GM19438 (cell line): ENCODE data around the gene PRKG1.

Source experiments
- ATAC-seq: cut with Tn5 transposase; IDR thresholded peaks from one replicate; pipeline ENCODE4 v1.9.1; 2021; ENCODE audit warnings: low read depth; ENCODE audit not compliant: unreplicated experiment

The PRKG1 gene

DNA sequence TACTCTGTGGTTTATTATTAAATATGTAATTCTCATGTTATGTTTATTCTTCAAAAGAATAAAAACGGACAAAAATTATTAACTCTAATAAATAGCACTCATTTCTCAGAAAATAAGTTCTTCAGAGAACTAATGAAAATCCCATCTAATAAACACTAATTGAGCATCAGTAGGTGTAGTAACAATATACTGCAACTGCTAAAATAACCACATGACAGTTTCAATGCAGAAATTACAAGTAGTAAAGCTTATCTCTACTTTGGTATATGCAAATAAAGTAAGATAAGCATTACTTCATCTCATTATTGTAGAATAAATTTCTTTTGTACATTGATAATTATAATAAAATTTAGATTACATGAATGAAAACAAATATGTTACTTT is 1183.4 kb downstream of the PRKG1 start:
- ATAC-seq, result peak; percentile 76

DNA sequence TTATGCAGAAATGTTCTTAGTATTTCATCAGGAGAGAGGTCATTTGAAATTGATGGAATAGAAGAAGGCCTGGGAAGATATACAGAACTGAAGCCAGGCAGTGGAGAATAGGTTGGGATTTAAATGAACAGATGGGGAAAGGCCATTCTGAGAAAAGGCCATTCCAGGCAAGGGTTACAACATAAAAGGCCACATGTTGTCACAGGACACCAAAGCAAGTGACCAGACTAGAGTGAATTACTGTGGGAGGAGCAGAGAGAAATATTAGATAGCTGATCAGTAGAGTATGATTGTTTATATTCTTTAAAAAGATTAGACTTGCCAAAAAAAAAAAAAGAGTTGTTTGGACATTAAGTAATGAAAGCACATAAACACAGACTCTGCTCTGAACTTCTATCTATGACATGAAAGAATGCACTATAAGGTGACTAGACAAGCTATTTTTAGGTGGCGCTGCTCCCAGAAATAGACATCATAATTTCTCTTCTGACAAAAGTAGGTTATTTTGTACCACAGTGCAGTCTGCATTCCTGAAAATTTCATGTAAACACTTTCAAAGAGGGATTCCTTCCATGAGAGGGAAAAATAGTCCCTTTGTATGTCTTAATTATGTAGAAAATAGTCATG is 1184.6 kb downstream of the PRKG1 start:
- ATAC-seq, result no peak

DNA sequence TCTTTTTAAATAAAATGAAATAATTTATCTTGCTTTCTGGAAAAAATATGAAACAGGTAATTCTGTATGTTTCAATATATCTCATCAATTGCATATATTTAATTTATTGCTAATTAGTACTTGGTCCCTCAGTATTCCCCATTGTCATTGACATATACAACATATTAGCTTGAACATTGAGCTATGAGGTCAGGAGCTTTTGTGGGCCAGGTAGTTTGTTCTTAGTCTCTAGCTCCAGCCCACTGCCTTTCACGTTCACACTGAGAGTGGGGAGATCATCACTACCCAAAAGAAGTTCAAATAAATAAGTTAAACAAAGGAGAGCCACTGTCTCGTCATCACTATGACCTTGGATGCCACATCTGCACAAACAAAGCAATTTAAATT is 1185.1 kb downstream of the PRKG1 start:
- ATAC-seq, result no peak

DNA sequence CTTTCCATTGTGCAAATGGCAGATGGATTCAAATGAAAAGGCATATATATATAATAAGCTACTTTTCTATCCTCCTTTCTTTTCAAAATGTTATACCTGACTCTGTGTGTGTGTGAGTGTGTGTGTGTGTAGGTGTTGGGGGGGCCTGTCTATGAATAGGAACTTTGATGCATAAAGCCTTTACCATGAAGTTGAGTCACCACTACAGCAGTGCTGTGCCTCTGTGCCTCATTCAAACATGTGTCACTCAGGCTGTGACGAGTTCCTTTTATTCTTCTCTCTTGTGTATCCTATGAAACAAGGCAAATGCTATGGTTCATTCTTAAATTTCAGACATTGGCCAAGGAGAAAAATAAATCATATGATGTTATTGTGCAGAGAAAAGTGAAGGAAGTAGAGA is 1187.1 kb downstream of the PRKG1 start:
- ATAC-seq, result no peak

DNA sequence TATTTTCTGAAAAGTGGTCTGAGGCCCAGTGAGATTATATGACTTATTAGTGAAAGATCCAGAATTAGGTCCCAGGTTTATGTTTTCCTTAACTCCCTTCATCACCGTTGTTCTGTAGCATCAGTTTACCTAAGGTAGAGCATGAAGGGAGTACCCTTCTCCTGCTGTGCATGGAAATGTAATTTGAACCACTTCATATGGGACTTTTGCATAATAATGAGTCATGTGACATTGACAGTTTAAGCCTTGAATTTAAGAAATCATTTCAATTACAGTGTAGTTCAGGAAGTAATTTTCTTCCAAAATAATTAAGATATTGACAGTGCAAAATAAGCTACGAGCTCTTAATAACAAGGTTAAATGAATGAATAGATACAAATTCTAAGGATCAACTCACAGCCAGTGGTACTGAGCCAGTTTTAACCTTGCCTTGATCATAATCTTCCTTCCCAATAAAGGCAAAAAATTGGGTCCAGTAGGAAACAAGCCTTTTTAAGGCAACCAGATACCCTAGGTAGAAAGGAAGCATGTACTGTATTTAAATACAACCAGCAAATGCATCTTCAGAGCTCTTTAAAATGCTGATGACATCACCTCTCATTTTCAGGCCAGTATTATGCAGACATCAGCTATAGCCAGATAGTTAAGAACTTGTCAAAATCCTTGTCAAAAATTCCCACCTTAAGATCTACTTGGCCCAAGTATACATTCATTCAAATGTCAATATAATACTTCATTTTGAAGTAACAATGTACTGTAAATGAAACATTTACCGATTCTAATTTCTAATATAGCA is 1191.0 kb downstream of the PRKG1 start:
- ATAC-seq, result no peak

DNA sequence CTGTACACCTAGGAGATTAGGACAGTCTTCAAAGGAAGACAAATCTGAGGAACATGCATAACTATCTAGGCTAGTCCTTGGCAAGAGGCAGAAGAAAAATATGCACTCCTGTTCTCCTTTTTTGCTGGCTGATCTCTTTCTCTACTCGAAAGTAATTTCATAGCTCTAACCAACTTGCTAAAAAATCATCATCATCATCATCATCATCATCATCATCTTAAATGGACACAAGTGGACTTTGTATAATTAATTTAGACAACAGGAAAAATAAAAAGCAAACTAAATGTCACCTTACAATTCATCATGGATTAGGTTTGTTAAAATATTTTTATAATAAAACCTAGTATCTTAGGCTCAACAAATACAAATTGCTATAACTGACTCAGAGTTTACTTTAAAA is 1192.6 kb downstream of the PRKG1 start:
- ATAC-seq, result no peak

DNA sequence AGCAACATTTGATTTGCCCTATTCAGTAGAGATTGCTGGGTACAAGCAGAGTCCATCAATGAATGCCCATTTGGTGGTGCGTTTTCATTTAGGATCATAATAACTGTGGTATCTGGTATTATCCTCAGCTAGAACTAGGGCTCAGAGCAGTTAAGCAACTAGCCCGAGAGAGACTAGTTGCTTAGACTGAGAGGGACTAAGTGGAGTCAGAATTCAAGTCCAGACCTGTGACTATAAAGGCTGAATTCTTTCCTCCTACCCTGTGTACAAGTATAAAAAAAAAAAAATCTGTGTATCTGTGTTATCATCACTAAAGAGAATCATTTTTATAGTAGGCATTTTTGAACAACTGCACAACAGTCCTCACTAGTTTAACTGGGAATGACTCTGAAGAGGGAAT is 1194.5 kb downstream of the PRKG1 start:
- ATAC-seq, result no peak

DNA sequence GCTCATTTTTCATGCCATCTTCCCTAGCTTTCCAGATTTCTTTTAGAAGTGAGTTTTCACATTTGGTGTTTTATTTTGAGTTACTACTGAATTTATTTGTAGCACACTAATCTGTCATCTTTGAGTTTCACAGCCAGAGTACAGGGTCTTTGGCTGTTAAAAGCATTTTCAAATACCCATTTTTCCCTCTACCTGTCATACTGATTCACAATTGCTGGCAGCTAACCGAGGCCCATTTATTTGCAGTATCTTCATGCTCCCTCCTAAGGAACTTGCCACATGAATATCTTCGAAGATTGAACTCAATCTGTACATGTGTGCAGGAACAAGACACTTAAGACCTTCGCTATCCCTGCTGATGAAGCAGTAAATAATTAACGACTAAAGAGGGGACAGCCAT is 1194.9 kb downstream of the PRKG1 start:
- no peak for ATAC-seq

DNA sequence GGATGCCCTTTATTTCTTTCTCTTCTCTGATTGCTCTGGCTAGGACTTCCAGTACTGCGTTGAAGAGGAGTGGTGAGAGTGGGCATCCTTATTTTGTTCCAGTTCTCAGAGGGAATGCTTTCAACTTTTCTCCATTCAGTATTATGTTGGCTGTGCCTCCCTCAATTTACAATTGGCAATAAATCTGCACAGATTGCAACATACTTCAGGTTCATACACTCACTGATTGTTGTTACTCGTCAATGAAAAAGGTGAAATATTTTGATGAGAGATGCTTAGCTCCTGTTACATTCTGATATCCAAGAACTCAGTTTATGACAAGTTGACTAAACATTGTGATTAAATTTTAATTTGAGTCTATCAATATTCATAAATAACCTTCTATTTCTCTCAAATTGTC is 1201.9 kb downstream of the PRKG1 start:
- ATAC-seq, result no peak

DNA sequence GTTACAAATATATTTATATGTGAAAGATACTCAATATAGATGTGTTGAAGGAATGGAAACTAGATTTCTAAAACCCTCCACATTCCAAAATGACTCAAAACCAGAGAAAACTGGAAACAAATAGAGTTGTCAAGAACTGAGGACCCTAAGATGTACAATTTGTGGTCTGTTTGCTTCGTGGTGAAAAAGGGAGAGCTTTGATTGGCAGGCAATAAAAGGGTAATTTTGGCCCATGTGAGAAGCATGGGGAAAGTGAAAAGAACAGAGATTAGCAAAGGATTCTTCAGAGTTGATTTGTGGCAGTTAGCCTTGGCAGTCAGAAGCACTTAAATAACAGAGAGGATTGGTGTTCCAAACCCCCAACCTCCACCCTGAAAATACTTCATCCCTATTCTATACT is 1202.7 kb downstream of the PRKG1 start:
- ATAC-seq, result no peak

DNA sequence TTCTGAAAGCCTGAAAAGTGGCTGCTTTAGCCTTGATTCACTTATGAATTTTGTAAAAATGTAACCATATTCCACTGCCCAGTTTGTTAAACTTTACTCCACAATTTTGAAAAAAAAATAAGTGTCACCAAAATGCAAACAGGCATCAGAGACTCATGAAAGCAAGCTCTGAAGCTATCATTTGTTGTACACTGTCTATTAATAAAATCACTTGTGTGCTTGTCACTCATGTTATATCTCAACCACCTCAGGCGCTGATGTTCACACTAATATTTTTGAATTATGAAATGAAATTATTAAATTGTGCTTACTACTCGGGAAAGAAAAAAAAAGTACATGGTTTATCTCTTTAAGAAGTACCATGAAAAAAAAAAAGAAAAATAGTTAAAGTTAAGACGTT is 1205.3 kb downstream of the PRKG1 start:
- no peak for ATAC-seq

DNA sequence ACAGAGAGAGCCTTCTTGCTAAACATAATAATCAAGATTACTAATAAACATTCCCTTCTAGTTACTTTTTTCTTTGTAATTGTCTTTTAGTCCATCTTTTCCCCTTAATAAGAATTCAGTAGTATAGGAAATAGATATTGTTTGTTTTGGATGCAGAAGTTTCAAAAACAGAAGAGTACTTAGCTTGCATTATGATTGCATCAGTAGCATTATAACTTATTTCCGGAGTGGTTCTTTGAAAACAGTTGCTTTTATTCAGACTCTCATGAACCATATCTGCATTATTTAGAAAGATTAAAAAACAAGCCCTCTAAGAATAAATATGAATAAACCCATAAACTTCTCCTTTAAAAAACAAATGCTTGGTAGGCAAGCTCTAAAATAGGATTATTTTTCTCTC is 1205.8 kb downstream of the PRKG1 start:
- ATAC-seq, result no peak

DNA sequence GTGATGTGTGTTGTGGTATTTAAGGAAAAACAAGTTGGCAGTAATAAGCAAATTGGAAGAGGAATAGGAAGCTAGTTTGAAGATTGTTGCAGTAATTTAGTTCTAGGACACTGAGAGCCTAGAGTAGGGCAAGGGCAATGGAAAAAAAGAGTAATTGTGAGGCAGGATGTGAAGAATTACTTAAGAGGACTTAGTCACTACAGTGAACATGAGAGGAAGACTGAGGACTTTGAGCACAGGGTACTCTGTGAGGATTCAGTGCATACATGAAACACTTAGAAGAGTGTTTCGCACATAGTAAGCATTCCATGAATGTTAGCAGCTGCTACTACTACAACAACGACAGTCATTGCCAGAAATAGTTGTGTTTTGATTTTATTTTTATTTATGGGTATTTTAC is 1208.9 kb downstream of the PRKG1 start:
- no peak for ATAC-seq

DNA sequence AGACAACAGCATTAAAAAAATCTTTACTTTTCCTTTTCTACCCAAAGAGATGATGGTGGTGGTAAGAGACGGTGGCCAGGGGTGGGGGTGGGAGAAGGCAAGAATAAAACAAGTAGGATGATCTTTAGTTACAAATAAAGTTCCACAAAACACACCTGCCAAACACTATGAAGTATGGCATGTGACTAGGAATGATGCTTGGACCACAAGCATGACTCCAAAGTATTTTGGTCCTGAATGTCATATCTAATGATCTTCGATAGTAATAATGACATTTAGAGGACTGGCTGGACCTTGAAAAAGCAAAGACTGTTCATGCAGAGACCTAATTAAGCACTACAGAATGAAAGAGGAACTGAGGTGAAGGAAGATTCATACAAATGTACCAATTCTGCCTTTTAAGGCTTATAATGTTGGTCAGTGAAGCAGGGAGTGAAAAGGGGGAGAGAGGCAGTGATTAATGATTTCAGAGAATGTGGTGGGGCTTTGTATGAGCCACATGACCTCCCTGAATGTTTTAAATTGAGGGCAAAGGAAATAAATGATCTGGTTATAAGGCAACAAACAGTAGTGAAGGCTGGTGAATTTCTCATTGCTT is 1210.2 kb downstream of the PRKG1 start:
- ATAC-seq, result no peak

DNA sequence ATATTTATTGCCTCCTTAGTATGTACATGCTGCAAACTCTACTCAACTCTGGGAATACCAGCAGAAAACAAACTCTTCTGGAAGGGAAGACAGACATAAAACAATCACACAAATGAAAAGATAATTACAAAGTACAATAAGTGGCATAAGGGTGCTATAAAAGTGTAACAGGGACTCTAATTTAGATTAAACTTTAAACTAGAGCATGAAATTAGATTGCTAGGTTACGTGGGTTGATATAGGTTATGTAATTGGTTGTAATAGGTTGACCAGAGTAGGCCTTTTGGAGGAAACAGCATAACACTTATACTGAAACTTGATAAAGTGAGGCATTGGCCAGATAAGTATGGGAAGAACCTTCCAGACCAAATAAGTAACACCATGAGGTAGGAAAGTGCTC is 1213.6 kb downstream of the PRKG1 start:
- no peak for ATAC-seq

DNA sequence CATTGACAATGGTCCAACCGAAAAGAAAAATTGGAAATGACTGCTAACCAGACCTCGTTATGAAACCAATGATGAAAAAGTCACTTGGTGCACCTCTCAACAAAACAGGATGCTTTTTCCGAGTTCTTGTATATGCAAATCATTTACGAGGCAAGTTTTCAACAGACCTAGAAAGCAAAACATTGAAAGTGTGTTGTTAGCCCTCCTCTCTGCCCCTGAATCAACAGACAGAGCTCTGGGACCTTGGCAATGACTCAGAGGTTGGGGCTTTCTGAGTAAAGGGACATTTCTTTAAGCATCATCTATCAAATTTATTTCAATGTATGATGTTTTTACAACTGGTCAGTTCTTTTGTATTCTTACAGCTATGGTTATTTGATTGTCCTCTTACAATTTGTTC is 1223.5 kb downstream of the PRKG1 start:
- ATAC-seq, result no peak

DNA sequence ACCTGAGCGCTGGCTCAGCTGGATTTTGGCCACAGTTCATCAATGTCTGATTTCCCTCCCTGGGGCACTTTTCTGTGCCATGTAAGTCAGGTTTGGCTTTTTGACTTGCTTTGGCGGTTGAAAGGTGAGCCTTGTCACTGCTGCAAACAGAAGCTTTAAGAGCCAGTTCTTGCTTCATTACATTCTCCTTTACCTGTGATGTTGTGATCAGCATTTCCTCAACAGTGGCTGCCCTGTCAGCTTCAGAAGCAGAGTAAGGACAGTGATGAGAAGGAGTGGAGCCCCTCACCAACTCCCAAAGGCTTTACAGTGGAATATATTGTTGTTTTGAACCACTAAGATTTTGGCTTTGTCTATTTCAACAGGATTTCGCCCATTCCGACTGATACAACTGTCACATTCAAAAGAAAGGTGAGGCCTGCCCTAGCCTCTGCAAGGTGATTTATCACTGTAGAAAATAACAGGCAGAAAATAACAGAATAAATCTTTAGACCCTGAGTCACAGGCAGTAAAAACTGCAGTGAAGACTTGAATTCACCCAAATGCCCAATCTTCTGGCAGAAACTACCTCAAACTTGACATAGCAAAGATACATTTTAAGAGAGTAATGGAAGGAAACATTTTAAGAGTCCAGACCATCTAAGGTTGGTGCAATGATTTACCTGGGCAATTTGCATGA is 1226.5 kb downstream of the PRKG1 start:
- no peak for ATAC-seq

DNA sequence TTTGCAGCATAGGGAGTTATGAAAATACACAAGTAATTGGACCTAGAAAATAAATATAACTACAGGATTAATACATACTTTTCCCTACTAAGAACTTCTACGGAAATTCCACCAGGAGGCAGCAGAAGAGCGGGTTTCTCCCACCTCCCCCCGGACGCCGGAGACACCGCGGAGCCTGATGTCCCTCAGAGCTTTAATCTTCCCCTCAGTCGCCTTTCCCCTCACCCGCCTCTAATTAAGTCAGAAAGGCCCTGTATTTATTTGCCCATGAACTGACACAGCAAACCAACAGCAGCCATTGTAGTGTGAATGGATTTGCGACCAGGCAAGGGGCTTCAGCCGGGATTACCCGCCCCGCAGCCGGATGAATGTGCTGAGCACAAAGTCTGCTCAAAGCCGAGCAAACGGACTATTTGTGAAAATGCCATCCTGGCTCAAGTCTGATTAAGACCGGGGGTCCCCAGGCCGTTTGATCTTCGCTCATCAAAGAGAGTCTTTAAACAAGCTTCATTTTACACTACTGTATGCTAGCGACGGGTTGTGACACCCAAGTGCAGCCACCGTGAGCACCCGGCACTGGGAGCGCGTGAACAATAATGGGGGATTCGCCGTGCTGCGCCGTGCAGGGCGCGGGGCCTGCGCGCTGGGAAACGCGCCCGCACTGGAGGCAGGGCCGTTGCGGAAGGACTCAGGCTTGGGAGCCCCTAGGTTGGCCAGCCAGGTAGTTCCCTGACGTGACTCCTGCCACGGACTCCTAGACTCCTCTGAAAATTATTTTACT is 1234.2 kb downstream of the PRKG1 start:
- ATAC-seq, result peak; percentile 88

DNA sequence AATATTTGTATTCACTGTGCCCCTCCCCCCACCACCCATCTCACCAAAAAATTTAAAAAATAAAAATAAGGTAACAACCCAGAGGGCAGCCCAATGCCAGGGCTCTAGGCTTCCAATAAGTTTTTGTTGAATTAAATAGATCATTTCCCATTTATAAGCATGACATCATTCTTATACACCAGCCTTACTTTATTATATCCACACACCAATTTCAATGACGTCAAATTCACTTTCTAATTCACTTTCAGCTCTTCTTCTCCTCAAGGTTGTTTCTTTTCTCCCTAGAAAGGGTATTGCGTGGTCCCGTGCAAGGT is 1238.6 kb downstream of the PRKG1 start:
- no peak for ATAC-seq

DNA sequence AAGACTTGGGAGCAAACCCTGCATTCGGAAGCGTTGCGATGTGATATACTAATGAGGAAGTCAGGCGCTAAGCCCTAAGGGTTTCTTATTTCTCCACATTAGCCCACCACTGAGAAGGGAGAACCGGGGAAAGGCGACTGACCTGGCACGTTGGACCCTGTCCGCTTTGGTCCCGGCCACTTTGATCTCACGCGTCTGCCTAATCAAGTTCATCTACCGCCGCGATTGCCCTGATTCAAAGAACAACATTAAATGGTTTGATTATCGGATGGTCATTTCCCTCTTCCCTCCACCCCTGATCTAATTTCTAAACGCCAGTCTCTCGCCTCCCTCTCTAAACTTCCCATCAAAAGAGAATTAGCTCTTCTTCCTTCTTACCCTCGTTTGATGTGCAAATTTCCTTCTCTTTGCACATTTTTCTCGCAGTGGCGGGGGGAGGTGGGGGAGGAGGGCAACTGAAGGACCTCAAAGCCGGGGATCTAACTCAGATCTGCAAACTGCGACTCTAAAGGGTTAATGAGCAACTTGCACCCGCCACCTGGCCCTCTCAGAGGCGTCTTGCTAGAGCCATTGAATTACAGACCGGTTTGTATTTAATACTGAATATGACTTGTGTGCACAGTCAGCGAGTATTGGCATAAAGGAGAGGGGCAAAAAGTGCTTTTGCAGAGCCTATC is 1239.1 kb downstream of the PRKG1 start:
- ATAC-seq, result no peak
